ENCODE measurements around the gene ARPC1B.

DNA sequence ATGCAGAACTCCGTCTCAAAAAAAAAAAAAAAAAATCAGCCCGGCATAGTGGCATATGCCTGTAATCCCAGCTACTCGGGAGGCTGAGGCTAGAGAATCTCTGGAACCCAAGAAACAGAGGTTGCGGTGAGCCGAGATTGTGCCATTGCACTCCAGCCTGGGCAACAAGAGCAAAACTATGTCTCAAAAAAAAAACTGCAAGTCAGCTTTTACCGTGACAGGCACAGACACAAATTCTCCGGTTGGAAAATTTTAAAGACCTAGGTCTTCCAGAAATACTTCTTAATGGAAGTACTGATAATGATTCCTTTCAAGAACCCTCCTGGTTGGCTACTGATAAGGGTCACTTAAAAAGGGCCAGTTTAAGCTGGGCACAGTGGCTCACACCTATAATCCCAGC lies 19.4 kb upstream of the ARPC1B start:
- TF ChIP-seq, protein P1, sequence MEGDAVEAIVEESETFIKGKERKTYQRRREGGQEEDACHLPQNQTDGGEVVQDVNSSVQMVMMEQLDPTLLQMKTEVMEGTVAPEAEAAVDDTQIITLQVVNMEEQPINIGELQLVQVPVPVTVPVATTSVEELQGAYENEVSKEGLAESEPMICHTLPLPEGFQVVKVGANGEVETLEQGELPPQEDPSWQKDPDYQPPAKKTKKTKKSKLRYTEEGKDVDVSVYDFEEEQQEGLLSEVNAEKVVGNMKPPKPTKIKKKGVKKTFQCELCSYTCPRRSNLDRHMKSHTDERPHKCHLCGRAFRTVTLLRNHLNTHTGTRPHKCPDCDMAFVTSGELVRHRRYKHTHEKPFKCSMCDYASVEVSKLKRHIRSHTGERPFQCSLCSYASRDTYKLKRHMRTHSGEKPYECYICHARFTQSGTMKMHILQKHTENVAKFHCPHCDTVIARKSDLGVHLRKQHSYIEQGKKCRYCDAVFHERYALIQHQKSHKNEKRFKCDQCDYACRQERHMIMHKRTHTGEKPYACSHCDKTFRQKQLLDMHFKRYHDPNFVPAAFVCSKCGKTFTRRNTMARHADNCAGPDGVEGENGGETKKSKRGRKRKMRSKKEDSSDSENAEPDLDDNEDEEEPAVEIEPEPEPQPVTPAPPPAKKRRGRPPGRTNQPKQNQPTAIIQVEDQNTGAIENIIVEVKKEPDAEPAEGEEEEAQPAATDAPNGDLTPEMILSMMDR (IDR thresholded peaks at IDR 0.05 in 4 of 5, conservative IDR thresholded peaks at IDR 0.05 in 1 of 5), result no peak
- no peak for TF ChIP-seq POLR2A (IDR thresholded peaks at IDR 0.05)
